Renal cortical epithelial cell (primary cell): ENCODE results near the gene LIPT2. TPM values are rescaled to one million over a fixed set of nuclear protein-coding genes. Genes with fewer than 3 reads are reported as not detected.

ENCODE experiments used
- DNase-seq: peaks from one replicate; pipeline ENCODE4 v3.0.0-alpha.2; 2011; ENCODE audit warnings: low read depth
- total RNA-seq: library from RNA; depleted of rRNA; stranded (reverse); fragments of >200 nt; gene quantifications from 2 replicates; pipeline ENCODE4 v1.2.3, GENCODE V29; 2014

LIPT2 gene
- total RNA-seq, 1 donor from 2014 or later: 4.2 TPM

GRCh38 chr11:74504100-74504691 is 10.7 kb upstream of the LIPT2 start:
- DNase-seq: no peak

- DNase-seq: no peak
Measured at GRCh38 chr11:74494916-74495315, 1.4 kb upstream of the LIPT2 start.

GRCh38 chr11:74493791-74494630 is 487 bp upstream of the LIPT2 start:
- DNase-seq: peak; percentile 74

GRCh38 chr11:74492084-74492483 is 1.4 kb downstream of the LIPT2 start:
- DNase-seq: no peak

GRCh38 chr11:74490941-74491340 is 2.6 kb downstream of the LIPT2 start:
- DNase-seq: no peak

GRCh38 chr11:74487875-74488274 is 5.6 kb downstream of the LIPT2 start:
- DNase-seq: no peak

- DNase-seq: no peak
Measured at GRCh38 chr11:74485868-74486267, 7.7 kb downstream of the LIPT2 start.

- no peak for DNase-seq
Measured at GRCh38 chr11:74480688-74481417, 12.7 kb downstream of the LIPT2 start.

GRCh38 chr11:74479732-74480123 is 13.8 kb downstream of the LIPT2 start:
- no peak for DNase-seq

GRCh38 chr11:74478877-74479731 is 14.4 kb downstream of the LIPT2 start:
- DNase-seq: no peak

- no peak for DNase-seq
Measured at GRCh38 chr11:74476536-74476935, 17.0 kb downstream of the LIPT2 start.

GRCh38 chr11:74474316-74474715 is 19.2 kb downstream of the LIPT2 start:
- DNase-seq: no peak

GRCh38 chr11:74473382-74474173 is 19.9 kb downstream of the LIPT2 start:
- DNase-seq: no peak

GRCh38 chr11:74471668-74472429 is 21.7 kb downstream of the LIPT2 start:
- DNase-seq: no peak

GRCh38 chr11:74471037-74471436 is 22.5 kb downstream of the LIPT2 start:
- DNase-seq: no peak

- DNase-seq: peak; percentile 54
Measured at GRCh38 chr11:74470526-74470925, 23.0 kb downstream of the LIPT2 start.

GRCh38 chr11:74468936-74469335 is 24.6 kb downstream of the LIPT2 start:
- DNase-seq: no peak

GRCh38 chr11:74468521-74468920 is 25.0 kb downstream of the LIPT2 start:
- DNase-seq: no peak

GRCh38 chr11:74468058-74468457 is 25.5 kb downstream of the LIPT2 start:
- DNase-seq: peak; percentile 23
